GM12873 (cell line): Measurements from ENCODE around the gene TTC5.

Experiments
- TF ChIP-seq, protein P1 (sequence below): IDR thresholded peaks from 2 replicates; pipeline ENCODE4 v1.5.1; 2012; ENCODE audit warnings: low read depth, mild to moderate bottlenecking, moderate library complexity, low read length, control low read depth; ENCODE audit not compliant: insufficient read depth; ENCODE audit errors: missing control alignments

TTC5 gene

DNA sequence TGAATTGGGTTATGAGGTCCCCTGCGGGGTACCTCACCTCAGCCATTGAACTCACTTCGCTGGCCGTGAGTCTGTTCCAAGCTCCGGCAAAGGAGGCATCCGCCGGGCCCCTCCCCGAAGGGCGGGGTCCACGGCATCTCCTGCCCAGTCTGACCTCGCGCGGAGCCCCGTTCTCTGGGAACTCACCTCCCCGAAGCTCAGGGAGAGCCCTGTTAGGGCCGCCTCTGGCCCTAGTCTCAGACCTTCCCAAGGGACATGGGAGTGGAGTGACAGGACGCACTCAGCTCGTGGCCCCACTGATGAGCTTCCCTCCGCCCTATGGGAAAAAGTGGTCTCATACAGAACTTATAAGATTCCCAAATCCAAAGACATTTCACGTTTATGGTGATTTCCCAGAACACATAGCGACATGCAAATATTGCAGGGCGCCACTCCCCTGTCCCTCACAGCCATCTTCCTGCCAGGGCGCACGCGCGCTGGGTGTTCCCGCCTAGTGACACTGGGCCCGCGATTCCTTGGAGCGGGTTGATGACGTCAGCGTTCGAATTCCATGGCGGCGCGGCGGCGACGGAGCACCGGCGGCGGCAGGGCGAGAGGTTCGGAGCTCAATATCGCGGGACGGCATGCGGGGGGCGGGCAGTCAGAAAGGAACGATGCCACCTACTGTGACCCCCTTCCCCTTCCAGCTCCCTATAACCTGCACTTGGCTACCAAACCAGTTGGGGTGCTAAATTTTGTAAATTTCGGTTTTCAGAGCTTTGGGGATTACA is 37.5 kb upstream of the TTC5 start, which contains the start of gene PARP2:
Gene PARP2, plus strand, starts transcription at position 544 of the 770 bp plus-strand sequence. Its CDS starts 7 bp downstream, at position 551.
- TF ChIP-seq, protein P1, sequence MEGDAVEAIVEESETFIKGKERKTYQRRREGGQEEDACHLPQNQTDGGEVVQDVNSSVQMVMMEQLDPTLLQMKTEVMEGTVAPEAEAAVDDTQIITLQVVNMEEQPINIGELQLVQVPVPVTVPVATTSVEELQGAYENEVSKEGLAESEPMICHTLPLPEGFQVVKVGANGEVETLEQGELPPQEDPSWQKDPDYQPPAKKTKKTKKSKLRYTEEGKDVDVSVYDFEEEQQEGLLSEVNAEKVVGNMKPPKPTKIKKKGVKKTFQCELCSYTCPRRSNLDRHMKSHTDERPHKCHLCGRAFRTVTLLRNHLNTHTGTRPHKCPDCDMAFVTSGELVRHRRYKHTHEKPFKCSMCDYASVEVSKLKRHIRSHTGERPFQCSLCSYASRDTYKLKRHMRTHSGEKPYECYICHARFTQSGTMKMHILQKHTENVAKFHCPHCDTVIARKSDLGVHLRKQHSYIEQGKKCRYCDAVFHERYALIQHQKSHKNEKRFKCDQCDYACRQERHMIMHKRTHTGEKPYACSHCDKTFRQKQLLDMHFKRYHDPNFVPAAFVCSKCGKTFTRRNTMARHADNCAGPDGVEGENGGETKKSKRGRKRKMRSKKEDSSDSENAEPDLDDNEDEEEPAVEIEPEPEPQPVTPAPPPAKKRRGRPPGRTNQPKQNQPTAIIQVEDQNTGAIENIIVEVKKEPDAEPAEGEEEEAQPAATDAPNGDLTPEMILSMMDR, result peak; percentile 22

DNA sequence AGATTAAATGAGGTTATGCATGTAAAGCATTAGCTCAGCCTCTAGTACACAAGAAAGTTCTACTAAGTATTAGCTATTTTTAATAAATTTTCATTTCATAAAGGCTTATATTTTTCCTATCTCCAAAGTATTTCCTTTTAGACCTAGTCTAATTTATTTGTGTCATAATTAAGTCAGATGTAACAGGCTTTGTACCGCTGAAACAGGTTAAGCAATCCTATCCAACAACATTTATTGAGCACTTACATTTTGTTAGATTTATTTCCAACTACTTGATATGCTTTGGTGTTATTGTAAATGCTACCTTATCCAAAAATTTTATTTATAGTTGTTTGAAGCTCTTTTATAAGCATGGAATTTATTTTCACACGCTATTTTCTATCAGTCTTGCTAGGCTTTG is 35.9 kb upstream of the TTC5 start:
- TF ChIP-seq, protein P1, result no peak

DNA sequence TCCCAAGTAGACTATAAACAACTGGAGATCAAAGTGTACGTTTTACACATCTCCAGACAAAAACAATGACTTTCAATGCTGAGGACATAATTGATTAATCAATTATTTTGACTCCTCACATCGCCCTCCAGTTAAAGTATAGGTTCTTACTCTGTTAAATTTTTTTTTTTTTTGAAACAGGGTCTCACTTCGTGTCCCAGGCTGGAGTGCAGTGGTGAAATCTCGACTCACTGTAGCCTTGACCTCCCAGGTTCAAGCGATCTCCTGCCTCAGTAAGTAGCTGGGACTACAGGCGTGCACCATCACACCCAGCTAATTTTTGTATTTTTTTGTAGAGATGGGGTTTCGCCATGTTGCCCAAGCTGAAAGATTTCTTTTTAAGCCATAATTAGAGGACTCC is 28.3 kb upstream of the TTC5 start:
- TF ChIP-seq, protein P1, result no peak

DNA sequence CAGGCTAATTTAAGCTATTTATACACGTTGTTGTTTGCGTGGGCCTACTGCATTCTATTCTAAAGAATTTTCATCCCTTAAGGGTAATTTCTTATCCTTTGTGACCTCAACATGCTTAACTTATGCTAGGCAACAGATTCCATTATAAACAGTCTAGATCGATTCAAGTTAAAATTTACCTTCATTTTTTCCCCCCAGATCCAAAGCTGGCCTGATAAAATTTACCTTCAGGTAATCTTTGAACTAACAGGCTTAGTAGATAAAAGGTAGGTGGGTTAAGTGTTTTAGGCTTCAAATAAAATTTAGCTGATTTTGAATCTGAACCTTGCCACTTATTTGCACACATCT is 27.7 kb upstream of the TTC5 start:
- TF ChIP-seq, protein P1, result no peak

DNA sequence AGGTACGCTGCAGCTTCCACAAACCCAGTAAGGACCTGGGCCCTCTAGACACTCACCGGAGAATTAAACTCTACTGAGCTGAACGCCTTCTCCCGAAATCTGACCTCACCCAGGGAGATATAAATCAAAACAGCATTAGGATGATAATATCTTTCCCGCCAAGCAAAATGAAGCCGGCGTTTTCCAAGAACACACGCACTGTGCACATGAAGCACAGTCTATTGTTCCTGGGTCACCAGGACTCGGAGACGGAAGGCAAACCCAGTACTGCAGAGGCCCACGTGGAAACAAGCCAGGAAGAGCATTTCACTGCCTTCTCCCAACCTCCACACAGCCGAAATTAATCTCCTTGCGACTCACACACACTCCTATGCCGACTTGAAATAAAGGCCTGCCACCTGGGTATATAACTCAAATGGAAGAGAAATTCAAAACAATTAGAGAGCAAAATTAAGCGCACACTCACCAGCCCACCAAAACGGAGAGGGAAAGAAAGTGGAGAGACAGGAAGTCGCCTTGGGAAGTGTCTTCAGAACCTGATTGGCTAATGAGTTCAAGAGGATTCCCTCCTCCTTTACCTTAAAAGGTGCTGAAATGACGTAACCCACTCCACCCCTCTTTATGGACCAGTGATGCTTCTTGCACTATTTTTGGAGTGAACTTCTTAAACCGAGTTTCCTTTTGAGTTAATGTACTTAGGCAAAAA is 27.2 kb upstream of the TTC5 start, which contains the start of gene CCNB1IP1:
Gene CCNB1IP1, minus strand, starts transcription at position 492 of the 706 bp plus-strand sequence. CDS start 16,756 bp downstream, outside the sequence.
- TF ChIP-seq, protein P1, result no peak

DNA sequence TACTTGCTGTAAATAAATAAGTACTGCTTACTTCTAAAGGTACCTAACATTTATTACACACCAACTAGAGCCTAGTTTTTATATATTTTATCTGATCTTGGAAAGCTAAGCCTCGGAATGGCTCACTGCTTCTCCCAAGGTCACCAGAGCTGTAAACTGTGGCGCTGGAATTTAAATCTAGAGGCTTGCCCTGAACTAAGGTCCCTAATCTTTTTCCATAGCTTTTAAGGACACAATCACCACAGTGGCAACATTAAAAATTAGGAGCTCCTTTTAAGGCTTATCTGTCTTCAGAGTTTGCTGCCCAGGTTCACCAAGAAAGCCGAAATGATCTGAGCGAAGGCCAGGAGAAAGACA is 26.7 kb upstream of the TTC5 start:
- TF ChIP-seq, protein P1, result no peak

DNA sequence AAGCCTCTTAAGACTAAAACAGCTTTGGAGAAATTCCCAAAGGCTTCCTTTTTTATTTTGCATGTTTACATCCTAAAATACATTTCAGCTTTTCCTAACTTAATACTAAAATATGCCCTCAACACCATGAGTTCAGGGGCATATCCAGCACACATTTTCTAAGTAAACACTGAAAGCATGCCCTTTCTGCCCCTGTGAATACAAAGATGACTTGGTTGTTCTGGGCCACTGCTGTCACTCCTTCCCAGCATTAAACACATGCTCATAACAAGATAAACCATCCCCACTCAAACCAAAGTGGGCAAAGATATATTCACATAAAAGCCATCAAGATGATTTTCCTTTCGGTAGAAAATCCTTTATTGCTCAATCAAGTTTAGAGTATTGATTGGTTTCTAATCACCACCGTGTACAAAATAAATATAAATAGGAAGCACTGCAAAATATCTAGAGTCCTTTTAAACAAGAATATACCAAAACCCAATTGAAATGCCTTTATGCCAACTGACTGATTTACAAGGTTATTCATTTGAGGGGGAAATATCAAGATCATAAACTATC is 25.4 kb upstream of the TTC5 start:
- TF ChIP-seq, protein P1, result no peak
